IMR-90 (cell line): Measurements from ENCODE around the gene SH3BP2.

Experiments
- POLR2A ChIP-seq: IDR thresholded peaks from 2 replicates; pipeline ENCODE4 v1.6.1; 2012; ENCODE audit warnings: mild to moderate bottlenecking, low read depth, low read length
- RFX5 ChIP-seq: IDR thresholded peaks from 2 replicates; pipeline ENCODE4 v1.8.0; 2012; ENCODE audit warnings: low read depth, mild to moderate bottlenecking, low read length, moderate library complexity
- TF ChIP-seq, protein P1 (sequence below): conservative IDR thresholded peaks from 2 replicates; pipeline ENCODE4 v1.5.1; 2012; ENCODE audit warnings: mild to moderate bottlenecking, low read depth, low read length, improper control_type of control experiment
- TF ChIP-seq, protein P2 (sequence below): fragments of 150-350 bp; IDR thresholded peaks from 2 replicates; pipeline ENCODE4 v1.6.1; 2017; ENCODE audit warnings: mild to moderate bottlenecking, antibody characterized with exemption, low read length, low read depth

DNA sequence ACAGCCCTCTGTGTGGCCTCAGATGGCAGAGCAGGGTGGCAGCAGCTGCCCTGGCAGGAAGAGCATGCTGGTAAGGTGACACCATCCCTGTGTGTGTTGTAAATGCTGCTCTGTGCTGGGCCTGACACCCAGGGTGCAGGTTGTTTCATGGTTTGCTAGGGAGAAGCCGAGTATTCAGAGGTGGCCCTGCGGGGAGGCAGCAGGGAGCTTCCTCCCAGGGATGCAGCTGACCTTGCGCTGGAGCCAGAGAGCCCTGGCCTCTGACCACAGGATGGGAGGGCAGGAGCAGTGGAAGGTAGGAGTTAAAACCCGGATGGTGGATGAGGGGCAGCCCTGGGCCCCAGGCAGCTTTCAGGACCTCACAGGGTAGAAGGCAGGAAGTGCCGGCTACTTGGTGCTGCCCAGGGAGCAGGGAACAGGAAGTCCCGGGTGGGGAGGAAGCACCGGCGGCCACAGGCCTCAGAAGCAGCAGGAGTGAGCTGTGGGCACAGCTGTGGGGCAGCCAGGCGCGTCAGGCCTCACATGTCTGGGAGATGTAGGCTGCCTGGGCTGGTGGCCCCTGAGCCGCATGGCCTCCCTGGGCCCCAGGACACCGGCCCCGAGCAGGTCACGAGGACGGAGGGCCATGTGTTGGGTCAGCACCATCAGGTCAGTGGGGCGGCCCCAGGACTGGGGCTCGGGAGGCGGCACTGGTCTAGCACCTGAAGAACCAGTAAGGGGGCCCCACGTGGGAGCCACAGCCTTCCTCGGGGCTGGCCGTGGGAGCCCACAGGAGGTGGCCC lies 19.1 kb downstream of the SH3BP2 start:
- TF ChIP-seq POLR2A = no peak
- TF ChIP-seq, protein P1, sequence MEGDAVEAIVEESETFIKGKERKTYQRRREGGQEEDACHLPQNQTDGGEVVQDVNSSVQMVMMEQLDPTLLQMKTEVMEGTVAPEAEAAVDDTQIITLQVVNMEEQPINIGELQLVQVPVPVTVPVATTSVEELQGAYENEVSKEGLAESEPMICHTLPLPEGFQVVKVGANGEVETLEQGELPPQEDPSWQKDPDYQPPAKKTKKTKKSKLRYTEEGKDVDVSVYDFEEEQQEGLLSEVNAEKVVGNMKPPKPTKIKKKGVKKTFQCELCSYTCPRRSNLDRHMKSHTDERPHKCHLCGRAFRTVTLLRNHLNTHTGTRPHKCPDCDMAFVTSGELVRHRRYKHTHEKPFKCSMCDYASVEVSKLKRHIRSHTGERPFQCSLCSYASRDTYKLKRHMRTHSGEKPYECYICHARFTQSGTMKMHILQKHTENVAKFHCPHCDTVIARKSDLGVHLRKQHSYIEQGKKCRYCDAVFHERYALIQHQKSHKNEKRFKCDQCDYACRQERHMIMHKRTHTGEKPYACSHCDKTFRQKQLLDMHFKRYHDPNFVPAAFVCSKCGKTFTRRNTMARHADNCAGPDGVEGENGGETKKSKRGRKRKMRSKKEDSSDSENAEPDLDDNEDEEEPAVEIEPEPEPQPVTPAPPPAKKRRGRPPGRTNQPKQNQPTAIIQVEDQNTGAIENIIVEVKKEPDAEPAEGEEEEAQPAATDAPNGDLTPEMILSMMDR = no peak
- TF ChIP-seq, protein P2, sequence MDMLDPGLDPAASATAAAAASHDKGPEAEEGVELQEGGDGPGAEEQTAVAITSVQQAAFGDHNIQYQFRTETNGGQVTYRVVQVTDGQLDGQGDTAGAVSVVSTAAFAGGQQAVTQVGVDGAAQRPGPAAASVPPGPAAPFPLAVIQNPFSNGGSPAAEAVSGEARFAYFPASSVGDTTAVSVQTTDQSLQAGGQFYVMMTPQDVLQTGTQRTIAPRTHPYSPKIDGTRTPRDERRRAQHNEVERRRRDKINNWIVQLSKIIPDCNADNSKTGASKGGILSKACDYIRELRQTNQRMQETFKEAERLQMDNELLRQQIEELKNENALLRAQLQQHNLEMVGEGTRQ = no peak
- no peak for TF ChIP-seq RFX5
